Frontal cortex (tissue), 4 donors: ENCODE measurements around the gene SNAPC5. TPM values are rescaled to one million over a fixed set of nuclear protein-coding genes. Genes with fewer than 3 reads are reported as not detected.
"Not testable (repeated sequence)": the region's sequence is repeated elsewhere in the genome, so short reads cannot be mapped to it uniquely, and the experiment has no call there.

Experiments
- DNase-seq, 2 donors: peaks; one replicate each; pipeline ENCODE4 v3.0.0; 2012; ENCODE audit warnings: low spot score in 2 of 2
- FAIRE-seq: peaks from 2 replicates; lab custom pipeline; 2012; peaks lifted over from hg19 to GRCh38; lab: Jason Lieb, UNC
- total RNA-seq: library from RNA; depleted of rRNA; stranded (reverse); fragments of >200 nt; gene quantifications from one replicate; pipeline ENCODE4 v1.2.3, GENCODE V29; 2014
- donor health status: control.
- donor health status: control.
- donor health status: control.

The SNAPC5 gene, protein sequence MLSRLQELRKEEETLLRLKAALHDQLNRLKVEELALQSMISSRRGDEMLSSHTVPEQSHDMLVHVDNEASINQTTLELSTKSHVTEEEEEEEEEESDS
- 9.4 TPM for total RNA-seq

DNA sequence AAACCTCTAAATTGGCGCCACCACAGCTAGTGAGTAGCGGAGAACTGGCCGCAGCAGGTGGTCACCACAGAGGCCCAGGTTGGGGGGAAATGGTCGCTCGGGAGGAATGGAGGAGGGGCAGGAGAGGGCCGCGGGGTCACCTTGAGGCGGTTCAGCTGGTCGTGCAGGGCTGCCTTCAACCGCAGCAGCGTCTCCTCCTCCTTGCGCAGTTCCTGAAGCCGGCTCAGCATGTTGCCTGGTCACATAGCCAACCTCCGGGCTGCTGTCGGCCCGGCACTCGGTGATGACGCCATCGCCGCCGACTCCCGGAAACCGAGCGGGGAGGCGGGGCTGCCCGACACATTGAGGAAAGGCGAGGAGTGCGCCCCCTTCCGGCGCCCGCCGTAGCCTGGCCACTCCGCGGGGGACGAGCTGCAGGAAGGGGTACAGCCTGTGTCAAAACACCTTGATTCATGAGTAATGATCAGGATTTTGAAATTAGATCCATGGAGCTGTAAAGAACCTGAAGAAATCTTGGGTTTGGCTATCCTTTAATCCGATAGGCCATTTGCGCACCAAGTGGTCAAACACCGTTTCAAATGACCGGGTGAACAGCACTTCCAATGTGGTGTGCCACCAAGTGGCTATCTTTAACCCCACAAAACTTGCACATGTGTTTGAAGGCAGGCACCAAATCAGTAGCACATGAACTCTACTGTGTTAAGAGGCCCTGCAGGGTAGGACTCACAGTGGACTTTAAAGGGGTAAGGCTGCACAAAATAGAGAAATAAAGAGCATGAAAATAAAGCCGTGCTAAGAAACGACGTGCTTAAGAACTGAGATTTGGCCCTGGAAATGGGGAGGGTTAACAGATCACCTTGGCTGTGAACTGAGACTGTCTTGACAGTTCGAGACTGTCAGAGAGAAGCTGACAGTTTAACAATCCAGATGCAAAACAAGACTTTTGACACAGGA is at the start of gene SNAPC5:
Gene SNAPC5, minus strand, starts transcription at position 261 of the 954 bp plus-strand sequence. Its CDS starts 31 bp downstream, at position 230.
- FAIRE-seq, result no peak

DNA sequence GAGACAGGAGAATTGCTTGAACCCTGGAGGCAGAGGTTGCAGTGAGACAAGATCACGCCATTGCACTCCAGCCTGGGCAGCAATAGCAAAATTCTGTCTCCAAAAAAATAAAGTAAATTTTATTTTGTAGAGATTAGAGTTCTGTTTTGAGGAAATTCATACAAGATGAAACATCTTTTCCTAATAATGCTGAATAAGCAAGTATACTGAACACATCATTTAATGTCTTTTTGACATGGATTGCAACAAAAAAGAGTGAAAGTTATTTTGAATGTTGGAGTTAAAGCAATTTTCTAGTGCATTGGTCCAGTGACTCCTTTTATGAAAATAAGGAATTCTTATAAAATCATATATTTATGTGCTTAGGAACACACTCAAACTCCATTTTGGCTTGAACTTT is 47.7 kb upstream of the SNAPC5 start:
- FAIRE-seq, result no peak
- no peak for DNase-seq

More for the DNA sequence above, at the start of gene SNAPC5:
- DNase-seq, result peak; percentile 74 to 89

DNA sequence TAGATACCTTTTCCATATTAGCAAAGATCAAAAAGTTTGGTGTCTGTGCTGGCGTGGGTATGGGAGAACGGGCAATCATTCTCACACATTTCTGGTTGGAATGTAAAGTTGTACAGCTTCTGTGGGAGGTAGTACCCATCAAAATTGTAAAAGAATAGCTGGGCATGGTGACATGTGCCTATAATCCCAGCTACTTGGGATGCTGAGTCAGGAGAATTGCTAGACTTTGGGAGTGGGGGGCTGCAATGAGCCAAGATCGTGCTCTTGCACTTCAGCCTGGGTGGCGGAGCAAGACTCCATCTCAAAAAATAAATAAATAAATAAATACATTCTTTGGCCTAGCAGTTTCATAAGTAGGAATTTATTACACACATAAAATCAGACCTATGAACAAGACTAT is 45.3 kb upstream of the SNAPC5 start:
- DNase-seq, result no peak
- FAIRE-seq, result no peak

DNA sequence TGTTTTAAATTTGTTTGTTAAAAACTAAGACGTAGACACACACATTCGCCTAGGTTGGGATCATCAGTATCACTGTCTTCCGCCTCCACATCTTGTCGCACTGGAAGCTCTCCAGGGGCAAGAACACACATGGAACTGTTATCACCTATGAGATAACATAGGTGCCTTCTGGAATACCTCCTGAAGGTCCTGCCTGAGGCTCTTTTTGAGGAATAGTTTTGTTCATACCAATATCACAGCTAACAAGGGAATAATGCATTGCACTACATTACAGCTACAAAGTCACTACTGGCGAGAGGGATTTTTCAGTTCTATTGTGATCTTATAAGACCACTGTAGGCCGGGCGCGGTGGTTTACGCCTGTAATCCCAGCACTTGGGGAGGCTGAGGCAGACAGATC is 37.5 kb upstream of the SNAPC5 start:
- FAIRE-seq (no peak), DNase-seq (no peak)

DNA sequence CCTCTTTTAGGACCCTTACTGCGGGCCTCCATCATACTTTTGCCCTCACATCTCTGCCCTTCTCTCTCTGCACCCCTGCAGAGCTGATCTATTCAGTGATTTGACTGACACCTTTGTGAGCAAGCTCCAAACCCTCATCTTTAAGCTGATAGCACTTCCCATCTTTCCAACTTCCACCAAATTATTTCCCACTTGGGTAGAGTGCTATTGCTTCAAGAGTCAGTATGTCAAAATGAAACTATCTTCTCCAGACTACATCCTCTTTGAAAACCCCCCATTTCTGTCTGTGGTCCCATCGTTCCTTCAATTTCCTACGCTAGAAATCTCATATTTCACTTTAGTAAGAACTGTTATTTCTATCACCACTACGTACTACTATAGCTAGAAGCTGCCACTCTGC is 27.3 kb upstream of the SNAPC5 start:
- DNase-seq, result no peak
- FAIRE-seq, result no peak

DNA sequence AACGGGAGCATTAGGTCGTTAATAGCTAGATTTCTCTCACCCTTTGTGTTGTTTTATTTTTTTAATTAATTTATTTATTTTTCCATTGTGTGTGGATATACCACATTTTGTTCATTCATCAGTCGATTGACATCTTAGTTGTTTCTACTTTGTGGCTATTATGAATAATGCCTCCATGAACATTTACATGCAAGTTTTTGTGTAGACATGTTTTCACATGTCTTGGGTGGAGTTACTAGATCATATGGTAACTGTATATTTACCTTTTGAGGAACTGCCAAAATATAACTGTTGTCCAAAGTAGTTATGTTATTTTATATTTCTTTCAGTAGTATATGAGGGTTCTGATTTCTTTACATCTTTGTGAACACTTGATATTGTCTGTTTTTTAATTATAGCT is 26.4 kb upstream of the SNAPC5 start:
- DNase-seq (no peak), FAIRE-seq (no peak)

DNA sequence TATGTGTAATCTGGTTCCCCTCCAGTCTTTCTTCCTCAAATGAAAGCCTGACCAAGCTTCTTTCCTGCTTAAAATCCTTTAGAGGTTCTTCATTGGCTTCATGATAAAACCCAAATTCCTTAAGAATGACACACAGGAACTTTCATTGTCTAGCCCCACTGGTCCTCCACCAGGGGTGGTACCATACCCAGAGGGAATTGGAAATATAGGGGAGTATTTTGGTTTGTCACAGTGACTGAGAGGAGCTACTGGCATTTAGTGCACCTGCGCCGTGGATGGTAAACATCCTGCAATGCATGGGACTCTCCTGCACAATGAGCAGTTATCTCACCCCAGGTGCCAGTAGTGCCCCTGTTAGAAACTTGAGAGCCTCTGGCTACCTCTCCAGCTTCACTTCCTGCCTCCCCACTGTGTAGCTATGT is 18.4 kb upstream of the SNAPC5 start:
- FAIRE-seq (no peak), DNase-seq (no peak)

DNA sequence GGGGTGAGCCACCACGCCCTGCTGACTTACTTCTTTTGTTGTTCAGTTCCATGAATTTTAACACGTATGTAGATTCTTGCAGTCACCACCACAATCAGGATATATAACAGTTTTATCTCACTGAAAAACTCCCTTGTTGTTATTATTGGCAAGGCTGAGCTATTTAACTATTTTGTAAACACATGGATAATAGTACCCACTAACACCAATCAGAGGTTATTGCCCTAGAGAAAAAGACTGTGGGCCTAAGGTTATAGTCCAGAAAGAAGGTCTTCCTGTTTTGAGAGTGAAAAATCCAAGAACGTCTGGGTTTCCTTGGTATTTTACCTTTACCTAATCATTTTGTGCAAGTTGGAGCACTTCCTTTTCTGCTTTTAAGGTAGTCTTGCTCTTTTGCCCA is 17.0 kb upstream of the SNAPC5 start:
- DNase-seq (no peak), FAIRE-seq (no peak)

DNA sequence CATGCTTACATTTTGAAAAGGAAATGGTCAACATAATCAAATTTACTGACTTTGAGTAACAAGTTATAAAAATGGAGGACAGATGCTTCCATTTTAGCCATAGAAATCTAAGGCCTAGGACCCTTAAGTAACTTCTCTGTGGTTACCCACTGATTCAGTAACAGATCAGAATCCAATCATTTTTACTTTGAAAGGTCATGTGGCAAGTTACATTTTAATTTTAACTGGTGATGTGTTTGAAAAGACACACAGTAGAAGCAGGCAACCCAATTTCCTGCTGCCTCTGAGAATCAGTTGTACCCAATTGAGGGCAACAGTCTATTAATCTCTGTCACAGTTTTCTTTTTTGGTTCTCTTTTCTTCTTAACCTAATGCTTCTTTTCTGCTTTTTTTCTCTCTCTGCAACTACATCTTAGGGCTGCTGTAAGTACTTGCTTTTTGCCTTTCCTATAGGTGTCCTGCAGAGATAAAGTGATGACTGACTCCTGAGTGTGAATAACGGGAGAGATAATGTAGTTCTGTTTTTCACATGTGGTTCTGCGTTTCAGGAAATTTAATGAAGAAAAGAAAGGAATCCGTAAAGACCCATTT is 10.8 kb upstream of the SNAPC5 start:
- DNase-seq, result no peak
- no peak for FAIRE-seq

DNA sequence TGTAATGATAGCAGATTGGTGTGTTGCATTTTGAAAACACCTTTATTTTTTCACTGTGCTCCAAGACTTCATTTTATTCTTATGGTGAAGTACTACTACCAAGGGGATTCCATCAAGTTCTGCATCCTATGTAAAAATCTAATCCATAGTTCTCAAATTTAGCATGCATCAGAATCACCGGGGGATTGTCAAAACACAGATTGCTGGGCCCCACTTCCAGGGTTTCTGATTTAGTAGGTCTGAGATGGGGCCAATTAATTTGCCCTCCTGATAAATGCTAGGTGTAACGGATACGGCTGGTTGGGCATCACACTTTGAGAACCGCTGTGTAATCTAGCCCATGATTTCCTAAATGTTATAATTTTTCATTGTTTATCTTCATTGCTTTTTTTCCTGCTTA is 8.3 kb upstream of the SNAPC5 start:
- DNase-seq (no peak), FAIRE-seq (no peak)

DNA sequence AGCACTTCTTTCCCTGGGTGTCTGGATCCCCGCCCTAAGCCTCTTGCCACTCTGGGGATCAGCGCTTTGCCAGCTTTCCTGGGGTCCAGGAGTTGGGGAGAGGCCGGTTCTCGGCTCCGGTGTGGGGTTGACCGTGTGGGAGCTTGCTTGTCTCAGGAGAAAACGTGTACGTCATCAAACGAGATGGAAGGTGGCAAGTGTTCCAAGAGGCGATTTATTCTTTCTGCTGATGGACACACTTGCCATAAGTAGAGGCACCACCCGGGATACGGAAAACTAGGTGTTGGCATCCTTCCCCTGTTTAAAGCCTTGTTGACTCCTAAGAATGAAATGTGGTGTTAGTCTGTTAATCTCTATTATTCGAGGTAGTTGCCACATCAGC is 7.9 kb upstream of the SNAPC5 start:
- FAIRE-seq (no peak), DNase-seq (no peak)

DNA sequence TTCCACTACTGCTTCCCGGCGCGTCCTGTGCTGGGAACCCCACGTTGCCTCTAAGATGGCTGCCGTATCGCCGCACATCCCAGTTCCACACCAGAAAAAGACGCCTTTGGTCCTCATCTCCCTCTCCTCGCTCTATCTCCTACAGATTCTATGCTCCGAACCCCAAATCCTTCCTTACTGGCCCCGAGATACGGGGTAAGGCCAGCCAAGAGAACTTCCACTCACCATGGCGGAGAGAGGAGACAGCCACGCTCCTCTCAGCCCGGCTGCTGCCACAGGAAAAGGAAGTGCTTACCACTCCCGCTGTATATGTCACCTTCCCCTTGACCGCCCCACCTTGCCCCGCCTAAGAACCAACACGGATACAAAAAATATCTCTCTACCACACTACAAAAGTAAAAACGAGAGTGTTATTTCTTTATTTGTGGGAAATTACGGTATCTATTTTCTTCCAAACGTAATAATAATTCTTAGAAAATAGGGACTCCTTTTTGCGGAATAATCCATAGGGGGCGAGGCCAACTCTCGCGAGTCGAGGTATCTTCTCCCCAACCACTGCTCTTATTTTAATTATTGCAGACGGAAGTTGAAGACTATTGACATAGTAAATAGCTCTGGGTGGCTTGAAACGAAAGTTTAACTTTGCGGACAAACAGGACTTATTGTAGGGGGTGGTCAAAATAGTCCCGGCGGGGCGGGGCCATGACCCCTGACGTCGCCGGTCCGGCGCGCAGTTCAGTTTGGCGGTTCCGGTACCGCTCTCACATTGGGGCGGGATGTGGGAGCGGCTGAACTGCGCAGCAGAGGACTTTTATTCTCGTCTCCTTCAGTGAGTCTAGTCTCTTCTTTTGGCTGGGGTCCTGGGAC is 7.2 kb upstream of the SNAPC5 start, which contains the start of the genes RPL4 and ZWILCH:
Gene RPL4, minus strand, starts transcription at position 293 of the 867 bp plus-strand sequence. Its CDS starts 65 bp downstream, at position 228.
Gene ZWILCH, plus strand, starts transcription at position 764 of the 867 bp plus-strand sequence. Its CDS starts 13 bp downstream, at position 777.
- no peak for FAIRE-seq

DNA sequence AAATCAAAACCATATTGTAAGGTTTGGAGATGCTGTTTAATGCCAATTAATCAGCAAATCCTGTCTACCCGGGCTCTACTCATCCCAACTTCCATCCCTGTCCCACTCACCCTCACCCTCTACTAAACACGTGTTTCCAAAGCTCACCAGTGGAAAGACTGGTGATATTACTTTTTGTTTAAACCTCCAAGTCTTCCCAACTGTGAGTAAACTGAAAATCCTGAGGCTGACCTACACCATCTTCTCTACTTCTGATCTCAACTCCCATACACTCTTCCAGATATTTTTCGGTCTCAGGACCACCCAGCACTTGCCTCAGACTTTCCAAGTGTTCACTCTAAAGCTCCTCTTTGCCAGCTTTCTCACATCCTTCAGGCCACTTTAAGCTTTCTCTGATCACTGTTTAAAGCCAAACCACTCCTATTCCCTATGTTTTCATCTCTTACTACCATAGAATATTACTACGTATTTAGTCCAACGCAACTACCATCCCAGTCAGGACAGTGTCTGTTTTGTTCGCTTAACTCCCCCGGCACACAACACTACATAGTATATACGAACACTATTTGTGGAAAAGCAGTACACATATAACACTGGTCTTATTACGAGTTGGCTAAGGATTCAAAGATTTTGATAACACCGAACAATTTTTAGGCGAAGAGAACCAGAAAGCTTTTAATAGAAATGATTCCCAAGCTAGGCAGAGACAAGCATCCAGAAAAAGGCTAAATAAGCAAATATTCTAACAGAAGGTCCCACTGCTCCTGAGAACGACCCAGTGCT is 6.4 kb upstream of the SNAPC5 start:
- no peak for DNase-seq
- FAIRE-seq, result no peak

More for the DNA sequence above, 7.2 kb upstream of the SNAPC5 start, which contains the start of the genes RPL4 and ZWILCH:
- peak; percentile 60 to 72 for DNase-seq

DNA sequence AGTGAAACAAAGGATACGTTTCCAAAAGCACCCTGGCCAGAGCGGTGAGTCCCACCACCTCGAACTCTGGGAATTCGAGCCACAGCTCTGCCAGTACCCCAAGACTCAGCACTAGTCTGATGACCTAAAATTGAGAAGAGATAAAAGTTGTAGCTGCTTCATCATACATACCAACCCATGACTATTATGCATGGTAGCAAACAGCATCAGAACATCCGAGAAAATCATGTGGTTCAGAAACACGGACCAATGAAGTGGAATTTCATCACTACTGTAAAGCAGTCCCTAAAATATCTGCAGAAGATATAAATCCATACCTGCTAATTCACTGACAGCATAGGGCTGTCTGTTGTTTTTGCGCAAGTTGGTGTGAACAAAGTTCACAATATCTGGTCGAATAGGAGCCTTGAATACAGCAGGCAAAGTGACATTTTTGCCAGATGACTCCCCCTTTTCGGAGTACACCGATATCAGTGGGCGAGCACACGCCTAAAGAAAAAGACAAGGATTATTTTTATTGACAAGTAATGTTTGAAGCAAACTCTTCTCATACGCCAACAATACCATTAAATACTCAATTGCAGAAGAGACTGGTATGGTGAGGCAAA is 5.6 kb upstream of the SNAPC5 start:
- DNase-seq, FAIRE-seq: not testable (repeated sequence)

DNA sequence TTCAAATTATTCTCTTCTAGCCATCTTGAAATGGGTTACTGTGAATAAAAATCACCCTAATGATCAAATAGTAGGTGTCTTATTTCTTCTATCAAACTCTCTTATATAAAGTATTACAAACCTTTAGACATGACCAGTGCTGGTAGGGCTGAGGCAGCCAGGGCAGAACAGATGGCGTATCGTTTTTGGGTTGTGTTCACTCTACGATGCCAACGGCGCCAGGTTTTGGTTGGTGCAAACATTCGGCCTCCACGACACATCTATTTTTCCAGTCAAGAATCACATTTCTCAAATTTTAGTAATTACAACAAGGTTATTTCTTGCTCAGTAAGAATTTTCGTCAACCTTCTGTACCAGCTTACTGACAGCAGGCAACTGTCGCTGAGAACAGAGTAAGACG is 4.9 kb upstream of the SNAPC5 start:
- FAIRE-seq, result no peak
- DNase-seq, result no peak

DNA sequence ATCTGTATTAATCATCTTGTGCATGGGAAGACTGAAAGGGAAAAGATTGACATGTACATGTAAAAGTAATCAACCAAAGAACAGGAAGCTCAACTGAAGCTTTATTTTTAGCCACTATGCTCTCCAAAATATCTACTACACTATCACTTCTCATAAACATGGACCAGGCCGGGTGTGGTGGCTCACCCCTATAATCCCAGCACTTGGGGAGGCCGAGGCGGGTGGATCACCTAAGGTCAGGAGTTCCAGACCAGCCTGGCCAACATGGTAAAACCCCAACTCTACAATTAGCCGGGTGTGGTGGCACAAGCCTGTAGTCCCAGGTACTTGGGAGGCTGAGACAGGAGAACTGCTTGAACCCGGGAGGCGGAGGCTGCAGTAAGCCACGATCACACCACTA is 2.8 kb upstream of the SNAPC5 start:
- FAIRE-seq, DNase-seq: not testable (repeated sequence)

DNA sequence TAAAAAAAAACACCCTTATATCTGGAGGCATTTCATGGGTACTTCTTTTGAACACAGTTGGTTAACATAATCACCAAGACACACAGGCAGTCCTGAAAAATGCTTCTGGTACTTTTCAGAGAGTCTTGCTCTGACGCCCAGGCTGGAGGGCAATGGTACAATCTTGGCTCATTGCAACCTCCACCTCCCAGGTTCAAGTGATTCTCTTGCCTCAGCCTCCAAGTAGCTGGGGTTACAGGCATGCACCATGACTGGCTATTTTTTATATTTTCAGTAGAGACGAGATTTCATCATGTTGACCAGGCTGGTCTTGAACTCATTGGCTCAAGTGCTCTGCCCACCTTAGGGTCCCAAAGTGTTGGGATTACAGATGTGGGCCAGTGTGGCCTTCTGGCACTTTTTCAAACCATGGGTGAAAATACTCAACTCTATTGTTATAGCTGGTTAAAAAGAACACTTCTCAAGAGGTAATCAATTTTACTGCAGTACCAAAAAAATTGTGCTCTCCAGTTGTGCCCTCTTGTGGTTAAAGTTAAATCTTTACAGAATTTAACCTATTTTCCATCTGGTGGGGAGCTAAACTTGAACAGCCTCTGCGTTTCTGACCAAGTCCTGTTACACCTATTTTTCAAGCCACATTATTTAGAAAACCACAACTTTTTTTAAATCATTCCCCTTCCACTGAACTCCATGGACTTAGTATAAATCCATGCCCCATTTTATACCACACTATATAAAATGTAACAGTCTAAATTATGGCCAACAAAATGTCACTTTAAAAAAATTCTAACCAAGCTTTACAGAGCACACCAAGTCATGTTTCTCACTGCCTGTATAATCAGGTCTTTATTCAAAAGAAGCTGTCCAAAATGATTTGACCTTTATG is 1.2 kb upstream of the SNAPC5 start:
- FAIRE-seq, result no peak
- DNase-seq, result no peak
